ENCODE results near the gene PRSS38. TPM values are rescaled to one million over a fixed set of nuclear protein-coding genes. Genes with fewer than 3 reads are reported as not detected.
A peak's percentile ranks its signal among the peaks of the same experiment; 100 is the strongest.
"Not testable (repeated sequence)": the region's sequence is repeated elsewhere in the genome, so short reads cannot be mapped to it uniquely, and the experiment has no call there.

The PRSS38 gene
- total and polyA plus RNA-seq, 5 donors, result not detected

DNA sequence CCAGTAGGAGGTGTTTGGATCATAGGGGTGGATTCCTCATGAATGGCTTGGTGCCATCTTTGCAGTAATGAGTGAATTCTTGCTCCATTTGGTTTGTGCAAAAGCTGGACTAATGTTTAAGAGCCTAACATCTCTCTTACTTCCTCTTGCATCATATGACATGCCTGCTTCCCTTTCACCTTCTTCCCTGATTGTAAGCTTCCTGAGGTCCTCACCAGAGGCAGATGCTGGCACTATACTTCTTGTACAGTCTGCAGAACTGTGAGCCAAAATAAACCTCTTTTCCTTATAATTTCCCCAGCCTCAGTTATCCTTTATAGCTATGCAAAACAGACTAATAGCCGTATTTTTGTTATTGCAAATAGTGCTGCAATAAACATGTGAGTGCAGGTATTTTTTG lies 8.1 kb downstream of the PRSS38 start:
- 80% methylated on average over 1 of the region's 1 CpG for WGBS
- Histone ChIP-seq H3K4me1 (ENCODE audit: control insufficient read depth, insufficient read depth, low read length) (no peaks in the 10 kb centered on the region), H3K27ac (ENCODE audit: low read length) (no peak overlapping the region), H3K27me3 (ENCODE audit: control insufficient read depth, insufficient read depth) (no peaks in the 10 kb centered on the region), H3K4me3 (ENCODE audit: low read length) (no peak overlapping the region), H3K9me3 (ENCODE audit: control insufficient read depth, low read length) (peaks cover 2% of the 10 kb centered on the region)
- intact Hi-C loops (cut with DNase I), result no loop called here
- DNase-seq (no peak), ATAC-seq (no peak)

DNA sequence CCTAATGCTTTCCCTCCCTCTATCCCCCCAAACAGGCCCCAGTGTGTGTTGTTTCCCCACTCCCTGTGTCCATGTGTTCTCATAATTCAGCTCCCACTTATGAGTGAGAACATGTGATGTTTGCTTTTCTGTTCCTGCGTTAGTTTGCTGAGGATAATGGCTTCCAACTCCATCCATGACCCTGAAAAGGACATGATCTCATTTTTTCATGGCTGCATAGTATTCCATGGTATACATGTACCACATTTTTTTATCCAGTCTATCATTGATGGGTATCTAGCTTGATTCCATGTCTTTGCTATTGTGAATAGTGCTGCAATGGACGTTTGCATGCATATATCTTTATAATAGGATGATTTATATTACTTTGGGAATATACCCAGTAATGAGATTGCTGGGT lies 8.7 kb downstream of the PRSS38 start:
- no peak overlapping the region for H3K27ac ChIP-seq (ENCODE audit: low read length)
- H3K9me3 ChIP-seq (ENCODE audit: control insufficient read depth, low read length), result peaks cover 2% of the 10 kb centered on the region
- DNase-seq (no peak), ATAC-seq (no peak)
- H3K4me1 ChIP-seq (ENCODE audit: control insufficient read depth, insufficient read depth, low read length), result no peaks in the 10 kb centered on the region
- H3K4me3 ChIP-seq (ENCODE audit: low read length), result no peak overlapping the region
- 44% methylated on average over 2 of the region's 2 CpGs for WGBS
- intact Hi-C loops (cut with DNase I), result no loop called here
- H3K27me3 ChIP-seq (ENCODE audit: control insufficient read depth, insufficient read depth), result no peaks in the 10 kb centered on the region

DNA sequence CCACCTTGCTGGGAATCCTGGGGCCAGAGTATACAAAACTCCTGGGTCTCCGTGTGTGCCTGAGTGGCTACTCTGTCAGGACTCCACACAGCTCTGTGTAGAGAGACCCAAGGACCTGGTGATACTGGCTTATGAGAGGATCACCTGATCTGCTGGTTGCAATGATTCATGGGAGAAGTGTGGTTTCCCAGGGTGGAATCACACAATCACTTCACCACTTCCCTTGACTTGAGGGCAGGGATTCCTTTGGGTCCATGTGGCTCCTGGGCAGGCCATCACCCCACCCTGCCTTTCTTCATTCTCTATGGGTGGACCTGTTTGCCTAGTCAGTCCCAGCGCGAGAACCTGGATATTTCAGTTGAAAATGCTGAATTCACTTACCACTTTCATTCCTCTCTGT lies 13.3 kb downstream of the PRSS38 start:
- Histone ChIP-seq H3K4me3 (ENCODE audit: low read length) (no peak overlapping the region), H3K27me3 (ENCODE audit: control insufficient read depth, insufficient read depth) (no peaks in the 10 kb centered on the region), H3K27ac (ENCODE audit: low read length) (no peak overlapping the region), H3K9me3 (ENCODE audit: control insufficient read depth, low read length) (no peaks in the 10 kb centered on the region), H3K4me1 (ENCODE audit: control insufficient read depth, insufficient read depth, low read length) (no peaks in the 10 kb centered on the region)
- no peak for ATAC-seq
- no peak for DNase-seq
- intact Hi-C loops (cut with DNase I), result no loop called here
- WGBS, result 83% methylated on average over 3 of the region's 3 CpGs

DNA sequence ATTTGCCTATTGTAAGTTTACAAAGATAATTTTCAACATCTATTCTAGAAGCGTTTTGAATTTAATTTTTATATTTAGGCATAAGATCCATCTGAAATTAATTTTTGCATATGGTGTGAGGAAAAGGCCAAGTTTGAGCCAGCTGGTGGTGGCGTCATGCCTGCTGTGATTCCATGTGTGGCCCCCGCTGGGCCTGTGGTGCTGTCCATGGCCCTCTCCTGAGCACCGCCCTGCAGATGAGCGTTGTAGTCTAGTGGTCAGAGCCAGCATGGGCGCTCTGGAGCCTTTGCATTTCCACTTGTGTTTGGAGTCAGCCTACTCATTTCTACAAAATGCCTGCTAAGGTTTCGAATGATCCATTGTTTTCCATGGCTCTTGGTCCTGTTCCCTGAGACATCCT lies 22.7 kb downstream of the PRSS38 start:
- Histone ChIP-seq H3K27ac (ENCODE audit: low read length) (no peak overlapping the region), H3K4me1 (ENCODE audit: control insufficient read depth, insufficient read depth, low read length) (no peaks in the 10 kb centered on the region), H3K9me3 (ENCODE audit: control insufficient read depth, low read length) (no peaks in the 10 kb centered on the region), H3K4me3 (ENCODE audit: low read length) (no peak overlapping the region), H3K27me3 (ENCODE audit: control insufficient read depth, insufficient read depth) (no peaks in the 10 kb centered on the region)
- intact Hi-C loops (cut with DNase I), result no loop called here
- ATAC-seq (no peak), DNase-seq (no peak)
- 86% methylated on average over 7 of the region's 7 CpGs for WGBS

DNA sequence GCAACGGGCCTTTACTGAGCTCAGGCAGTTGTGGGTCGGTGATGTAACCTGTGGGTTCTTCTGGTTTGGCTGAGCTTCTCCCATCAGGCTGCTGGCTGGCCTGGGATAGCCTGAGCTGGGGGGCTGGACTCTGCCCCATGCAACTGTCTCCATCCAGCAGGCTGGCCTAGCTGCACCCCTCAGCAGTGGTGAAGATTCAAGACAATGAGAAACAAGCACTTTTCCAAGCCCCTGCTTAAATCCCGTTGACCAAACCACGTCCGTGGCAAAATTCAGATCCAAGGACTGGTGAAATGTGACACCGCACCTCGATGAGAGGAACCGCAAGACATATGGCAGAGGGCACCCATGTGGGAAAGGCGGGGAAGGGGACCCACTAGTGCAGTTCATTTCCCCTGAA lies 25.6 kb downstream of the PRSS38 start:
- no peak overlapping the region for H3K4me3 ChIP-seq (ENCODE audit: low read length)
- H3K27ac ChIP-seq (ENCODE audit: low read length), result no peak overlapping the region
- H3K27me3 ChIP-seq (ENCODE audit: control insufficient read depth, insufficient read depth), result no peaks in the 10 kb centered on the region
- intact Hi-C loops (cut with DNase I), result no loop called here
- 76% methylated on average over 9 of the region's 9 CpGs for WGBS
- DNase-seq (no peak), ATAC-seq (no peak)
- no peaks in the 10 kb centered on the region for H3K9me3 ChIP-seq (ENCODE audit: control insufficient read depth, low read length)
- no peaks in the 10 kb centered on the region for H3K4me1 ChIP-seq (ENCODE audit: control insufficient read depth, insufficient read depth, low read length)

DNA sequence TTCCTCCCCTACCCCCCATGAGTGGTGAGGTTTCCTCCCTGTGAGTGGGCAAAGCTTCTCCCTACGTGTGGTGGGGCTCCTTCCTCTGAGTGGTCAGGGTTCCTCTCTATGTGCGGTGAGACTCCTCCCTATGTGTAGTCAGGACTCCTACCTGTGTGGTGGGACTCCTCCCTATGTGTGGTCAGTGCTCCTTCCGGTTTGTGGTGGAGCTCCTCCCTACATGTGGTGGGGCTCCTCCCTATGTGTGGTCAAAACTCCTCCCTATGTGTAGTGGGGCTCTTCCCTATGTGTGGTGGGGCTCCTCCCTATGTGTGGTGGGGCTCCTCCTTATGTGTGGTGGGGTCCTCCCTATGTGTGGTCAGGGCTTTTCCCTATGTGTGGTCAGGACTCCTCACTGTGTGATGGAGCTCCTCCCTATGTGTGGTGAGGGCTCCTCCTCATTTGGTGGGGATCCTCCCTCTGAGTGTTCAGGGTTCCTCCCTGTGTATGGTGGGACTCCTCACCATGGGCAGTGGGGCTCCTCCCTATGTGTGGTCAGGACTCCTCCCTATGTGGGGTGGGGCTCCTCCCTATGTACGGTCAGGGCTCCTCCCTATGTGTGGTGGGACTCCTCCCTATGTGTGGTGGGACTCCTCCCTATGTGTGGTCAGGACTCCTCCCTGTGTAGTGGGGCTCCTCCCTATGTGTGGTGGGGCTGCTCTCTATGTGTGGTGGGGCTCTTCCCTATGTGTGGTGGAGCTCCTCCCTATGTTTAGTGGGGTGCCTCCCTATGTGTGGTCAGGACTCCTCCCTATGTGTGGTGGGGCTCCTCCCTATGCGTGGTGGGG lies 29.1 kb downstream of the PRSS38 start:
- intact Hi-C loops (cut with DNase I), result no loop called here
- peaks cover 3% of the 10 kb centered on the region for H3K9me3 ChIP-seq (ENCODE audit: control insufficient read depth, low read length)
- no peaks in the 10 kb centered on the region for H3K27me3 ChIP-seq (ENCODE audit: control insufficient read depth, insufficient read depth)
- WGBS, result 83% methylated on average over 5 of the region's 5 CpGs
- DNase-seq, result no peak
- H3K4me3 ChIP-seq (ENCODE audit: low read length), result no peak overlapping the region
- no peaks in the 10 kb centered on the region for H3K4me1 ChIP-seq (ENCODE audit: control insufficient read depth, insufficient read depth, low read length)
- H3K27ac ChIP-seq (ENCODE audit: low read length), result no peak overlapping the region
- ATAC-seq, result no peak

DNA sequence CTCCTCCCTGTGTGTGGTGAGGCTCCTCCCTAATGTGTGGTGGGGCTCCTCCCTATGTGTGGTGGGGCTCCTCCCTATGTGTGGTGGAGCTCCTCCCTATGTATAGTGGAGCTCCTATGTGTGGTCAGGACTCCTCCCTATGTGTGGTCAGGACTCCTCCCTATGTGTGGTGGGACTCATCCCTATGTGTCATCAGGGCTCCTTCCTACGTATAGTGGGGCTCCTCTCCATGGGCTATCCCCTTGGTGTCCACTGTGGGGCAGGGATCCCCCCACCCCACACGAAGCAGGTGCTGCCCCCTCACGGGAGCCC lies 29.6 kb downstream of the PRSS38 start:
- Histone ChIP-seq H3K4me1 (ENCODE audit: control insufficient read depth, insufficient read depth, low read length) (no peaks in the 10 kb centered on the region), H3K9me3 (ENCODE audit: control insufficient read depth, low read length) (peaks cover 3% of the 10 kb centered on the region), H3K27ac (ENCODE audit: low read length) (no peak overlapping the region), H3K27me3 (ENCODE audit: control insufficient read depth, insufficient read depth) (no peaks in the 10 kb centered on the region), H3K4me3 (ENCODE audit: low read length) (no peak overlapping the region)
- intact Hi-C loops (cut with DNase I), result no loop called here
- DNase-seq (no peak), ATAC-seq (peak in 1 of 2 donors; percentile 13)
- WGBS, result 84% methylated on average over 3 of the region's 3 CpGs

DNA sequence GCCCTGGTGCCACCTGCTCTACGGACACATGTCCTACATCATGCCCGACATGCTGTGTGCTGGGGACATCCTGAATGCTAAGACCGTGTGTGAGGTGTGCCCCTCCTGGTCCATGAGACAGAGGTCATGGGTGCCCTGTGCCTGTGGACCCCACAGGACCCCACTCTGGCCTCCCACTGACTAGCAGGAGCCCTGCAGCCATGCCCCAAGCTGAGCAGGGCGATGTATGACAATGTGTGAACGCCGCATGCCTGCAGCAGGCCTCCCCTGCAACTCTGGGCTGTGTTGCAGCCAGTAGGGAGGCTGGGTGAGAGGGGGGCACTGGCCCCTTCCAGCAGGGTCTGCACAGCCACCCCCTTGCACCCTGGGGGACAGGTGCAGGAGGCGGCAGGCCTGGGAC lies 30.0 kb downstream of the PRSS38 start:
- no peak for ATAC-seq
- peaks cover 3% of the 10 kb centered on the region for H3K9me3 ChIP-seq (ENCODE audit: control insufficient read depth, low read length)
- 88% methylated on average over 7 of the region's 7 CpGs for WGBS
- H3K4me3 ChIP-seq (ENCODE audit: low read length), result no peak overlapping the region
- no peak overlapping the region for H3K27ac ChIP-seq (ENCODE audit: low read length)
- no peaks in the 10 kb centered on the region for H3K4me1 ChIP-seq (ENCODE audit: control insufficient read depth, insufficient read depth, low read length)
- no peaks in the 10 kb centered on the region for H3K27me3 ChIP-seq (ENCODE audit: control insufficient read depth, insufficient read depth)
- intact Hi-C loops (cut with DNase I), result no loop called here
- DNase-seq, result no peak

DNA sequence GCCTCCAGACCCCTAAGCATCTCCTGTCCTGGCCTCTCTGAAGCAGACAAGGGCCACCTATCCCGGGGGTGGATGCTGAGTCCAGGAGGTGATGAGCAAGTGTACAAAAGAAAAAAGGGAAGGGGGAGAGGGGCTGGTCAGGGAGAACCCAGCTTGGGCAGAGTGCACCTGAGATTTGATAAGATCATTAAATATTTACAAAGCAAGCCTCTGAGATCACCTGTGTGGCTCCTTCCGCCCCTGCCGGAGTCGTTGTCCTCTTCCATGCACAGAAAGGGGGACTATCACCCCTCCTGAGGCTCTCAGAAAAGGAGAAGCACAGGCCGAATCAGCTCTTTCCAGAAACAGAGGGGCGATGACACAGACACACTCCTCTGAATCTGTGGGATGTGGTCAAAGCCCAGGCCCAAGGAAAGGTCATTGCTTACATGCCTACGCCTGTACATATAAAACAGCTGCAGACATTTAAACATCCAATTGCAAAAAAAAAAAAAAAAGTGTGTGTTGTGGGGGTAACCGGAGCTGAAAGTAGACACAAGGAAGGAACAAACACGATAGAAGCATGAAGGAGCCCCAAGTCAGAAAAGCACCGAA lies 30.9 kb downstream of the PRSS38 start:
- ATAC-seq (no peak), DNase-seq (no peak)
- Histone ChIP-seq H3K4me1 (ENCODE audit: control insufficient read depth, insufficient read depth, low read length) (no peaks in the 10 kb centered on the region), H3K27ac (ENCODE audit: low read length) (no peak overlapping the region), H3K4me3 (ENCODE audit: low read length) (no peak overlapping the region), H3K9me3 (ENCODE audit: control insufficient read depth, low read length) (peaks cover 3% of the 10 kb centered on the region), H3K27me3 (ENCODE audit: control insufficient read depth, insufficient read depth) (no peaks in the 10 kb centered on the region)
- 80% methylated on average over 10 of the region's 10 CpGs for WGBS
- intact Hi-C loops (cut with DNase I), result no loop called here

DNA sequence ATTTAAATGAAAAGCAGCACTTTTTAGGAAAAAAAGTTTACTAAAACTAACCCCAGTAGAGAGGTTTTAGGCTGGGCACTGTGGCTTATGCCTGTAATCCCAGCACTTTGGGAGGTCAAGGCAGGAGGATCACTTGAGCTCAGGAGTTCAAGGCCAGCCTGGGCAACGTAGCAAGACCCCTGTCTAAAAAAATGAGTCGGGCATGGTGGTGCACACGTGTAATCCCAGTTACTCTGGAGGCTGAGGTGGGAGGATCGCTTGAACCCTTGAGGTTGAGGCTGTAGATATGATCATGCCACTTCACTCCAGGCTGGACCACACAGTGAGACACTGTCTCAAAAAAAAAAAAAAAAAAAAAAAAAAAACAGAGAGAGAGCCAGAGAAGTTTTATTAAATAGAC lies 31.6 kb downstream of the PRSS38 start:
- intact Hi-C loops (cut with DNase I); DNase-seq; H3K9me3 ChIP-seq (ENCODE audit: control insufficient read depth, low read length); ATAC-seq; H3K27ac ChIP-seq (ENCODE audit: low read length); H3K4me1 ChIP-seq (ENCODE audit: control insufficient read depth, insufficient read depth, low read length); H3K27me3 ChIP-seq (ENCODE audit: control insufficient read depth, insufficient read depth); H3K4me3 ChIP-seq (ENCODE audit: low read length): not testable (repeated sequence)
- 87% methylated on average over 4 of the region's 4 CpGs for WGBS

DNA sequence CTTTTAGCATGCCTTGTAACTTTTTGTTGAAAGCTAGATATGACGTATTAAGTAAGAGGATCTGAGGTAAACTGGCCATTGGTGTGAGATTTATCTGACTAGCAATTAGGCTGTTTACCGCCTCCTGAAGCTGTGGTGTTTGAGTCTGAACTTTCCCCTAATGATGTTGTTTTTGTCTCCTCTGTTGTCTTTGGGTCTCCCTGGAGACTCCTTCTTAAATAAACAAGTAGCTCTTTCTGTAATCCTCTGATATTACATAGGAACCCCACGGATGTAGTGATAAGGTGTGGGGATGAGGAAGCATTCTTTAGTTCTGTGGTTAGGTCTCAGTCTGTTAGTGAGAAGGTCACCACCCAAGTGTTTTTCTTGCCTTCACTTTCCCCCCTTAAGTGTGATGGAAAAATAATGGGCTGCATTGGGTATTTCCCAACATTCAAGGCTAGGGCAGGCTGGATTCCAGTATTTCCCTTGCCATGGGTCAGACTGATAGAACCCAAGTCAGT lies 33.0 kb downstream of the PRSS38 start:
- H3K4me3 ChIP-seq (ENCODE audit: low read length), result no peak overlapping the region
- WGBS, result 66% methylated on average over 3 of the region's 3 CpGs
- H3K27ac ChIP-seq (ENCODE audit: low read length), result no peak overlapping the region
- no peak for DNase-seq
- H3K9me3 ChIP-seq (ENCODE audit: control insufficient read depth, low read length), result peaks cover 3% of the 10 kb centered on the region
- no peaks in the 10 kb centered on the region for H3K4me1 ChIP-seq (ENCODE audit: control insufficient read depth, insufficient read depth, low read length)
- no peaks in the 10 kb centered on the region for H3K27me3 ChIP-seq (ENCODE audit: control insufficient read depth, insufficient read depth)
- ATAC-seq, result no peak
- intact Hi-C loops (cut with DNase I), result no loop called here

Measured in right cardiac atrium (tissue), 5 donors.